Endometrium (tissue), 2 donors: ENCODE results near the gene GNAZ.

ENCODE experiments used
- FAIRE-seq: peaks from 2 replicates; lab custom pipeline; 2012; peaks lifted over from hg19 to GRCh38; lab: Jason Lieb, UNC
- donor health status: control.
- donor health status: control.

Gene GNAZ

GRCh38 chr22:23093051-23093788 is 22.9 kb downstream of the GNAZ start:
- no peak for FAIRE-seq

GRCh38 chr22:23094260-23094659 is 23.9 kb downstream of the GNAZ start:
- FAIRE-seq: no peak

GRCh38 chr22:23094695-23095681 is 24.7 kb downstream of the GNAZ start:
- FAIRE-seq: no peak

- FAIRE-seq: no peak
These were observed 25.5 kb downstream of the GNAZ start for GRCh38 chr22:23095733-23096342.

GRCh38 chr22:23097412-23098229 is 27.3 kb downstream of the GNAZ start:
- no peak for FAIRE-seq

GRCh38 chr22:23098230-23098705 is 27.9 kb downstream of the GNAZ start:
- no peak for FAIRE-seq

GRCh38 chr22:23098718-23099530 is 28.6 kb downstream of the GNAZ start:
- no peak for FAIRE-seq

GRCh38 chr22:23099531-23099804 is 29.1 kb downstream of the GNAZ start:
- no peak for FAIRE-seq

GRCh38 chr22:23100124-23100801 is 29.9 kb downstream of the GNAZ start:
- no peak for FAIRE-seq

- FAIRE-seq: no peak
These were observed 31.2 kb downstream of the GNAZ start for GRCh38 chr22:23101524-23101923.

- no peak for FAIRE-seq
These were observed 31.8 kb downstream of the GNAZ start for GRCh38 chr22:23102002-23102655.

GRCh38 chr22:23102776-23103175 is 32.5 kb downstream of the GNAZ start:
- no peak for FAIRE-seq

GRCh38 chr22:23103199-23103954 is 33.1 kb downstream of the GNAZ start:
- no peak for FAIRE-seq

GRCh38 chr22:23104187-23104971 is 34.1 kb downstream of the GNAZ start:
- no peak for FAIRE-seq

- no peak for FAIRE-seq
These were observed 35.0 kb downstream of the GNAZ start for GRCh38 chr22:23105304-23105703.

GRCh38 chr22:23105919-23106318 is 35.6 kb downstream of the GNAZ start:
- no peak for FAIRE-seq

- no peak for FAIRE-seq
These were observed 36.0 kb downstream of the GNAZ start for GRCh38 chr22:23106344-23106743.

GRCh38 chr22:23106906-23107367 is 36.6 kb downstream of the GNAZ start:
- FAIRE-seq: no peak
